HEK293T (cell line): ENCODE data around the gene IFT52.

Experiments used
- CTCF ChIA-PET: fragments of 350-600 bp; formaldehyde crosslinking; extraction: SDS; loops from one replicate; lab custom pipeline; 2021; ENCODE audit warnings: antibody characterized with exemption, inconsistent platforms; lab: Yijun Ruan, JAX
- POLR2A ChIA-PET: fragments of 350-600 bp; formaldehyde crosslinking; extraction: SDS; loops from one replicate; lab custom pipeline; 2020; ENCODE audit warnings: antibody characterized with exemption, inconsistent platforms; lab: Yijun Ruan, JAX
- DNase-seq: peaks from one replicate; pipeline ENCODE4 v3.0.0; 2012; ENCODE audit warnings: mixed read lengths; ENCODE audit errors: extremely low spot score
- ARNT ChIP-seq: fragments of 450-650 bp; IDR thresholded peaks from 2 replicates; pipeline ENCODE4 v1.6.1; 2017; ENCODE audit warnings: mild to moderate bottlenecking
- BHLHE40 ChIP-seq: fragments of 450-650 bp; IDR thresholded peaks from 2 replicates; pipeline ENCODE4 v1.6.1; 2016; ENCODE audit warnings: mild to moderate bottlenecking, moderate library complexity, borderline replicate concordance
- CTBP1 ChIP-seq: fragments of 450-650 bp; IDR thresholded peaks from 2 replicates; pipeline ENCODE4 v1.6.1; 2016; ENCODE audit warnings: borderline replicate concordance
- ELF4 ChIP-seq: fragments of 450-650 bp; IDR thresholded peaks from 2 replicates; pipeline ENCODE4 v1.6.1; 2017; ENCODE audit warnings: antibody characterized with exemption
- FOXA1 ChIP-seq: fragments of 450-650 bp; IDR thresholded peaks from 2 replicates; pipeline ENCODE4 v1.6.1; 2016; ENCODE audit warnings: mild to moderate bottlenecking
- FOXK2 ChIP-seq: fragments of 450-650 bp; IDR thresholded peaks from 2 replicates; pipeline ENCODE4 v1.6.1; 2016; ENCODE audit warnings: mild to moderate bottlenecking
- FOXM1 ChIP-seq: fragments of 450-650 bp; IDR thresholded peaks from 2 replicates; pipeline ENCODE4 v1.6.1; 2017; ENCODE audit warnings: mild to moderate bottlenecking, borderline replicate concordance
- HDGF ChIP-seq: fragments of 450-650 bp; IDR thresholded peaks from 2 replicates; pipeline ENCODE4 v1.6.1; 2017; ENCODE audit warnings: antibody characterized with exemption, borderline replicate concordance
- L3MBTL2 ChIP-seq: fragments of 450-650 bp; conservative IDR thresholded peaks from 2 replicates; pipeline ENCODE4 v1.6.1; 2016; ENCODE audit warnings: mild to moderate bottlenecking
- LEF1 ChIP-seq: fragments of 450-650 bp; IDR thresholded peaks from 2 replicates; pipeline ENCODE4 v1.6.1; 2017; ENCODE audit warnings: mild to moderate bottlenecking, borderline replicate concordance
- NFRKB ChIP-seq: fragments of 450-650 bp; IDR thresholded peaks from 2 replicates; pipeline ENCODE4 v1.6.1; 2016; ENCODE audit warnings: mild to moderate bottlenecking, moderate library complexity
- SP1 ChIP-seq: fragments of 450-650 bp; IDR thresholded peaks from 2 replicates; pipeline ENCODE4 v1.6.1; 2017
- SUZ12 ChIP-seq: fragments of 450-650 bp; IDR thresholded peaks from 2 replicates; pipeline ENCODE4 v1.6.1; 2016; ENCODE audit warnings: mild to moderate bottlenecking
- TARDBP ChIP-seq: fragments of 450-650 bp; IDR thresholded peaks from 2 replicates; pipeline ENCODE4 v1.6.1; 2016
- ZNF384 ChIP-seq: fragments of 450-650 bp; IDR thresholded peaks from 2 replicates; pipeline ENCODE4 v1.6.1; 2016
- TF ChIP-seq, protein P1 (sequence below): fragments of 450-650 bp; IDR thresholded peaks from 2 replicates; pipeline ENCODE4 v1.6.1; 2016

The IFT52 gene

GRCh38 chr20:43558412-43559146 lies 32.2 kb upstream of the IFT52 start, which contains the start of gene SGK2:
Gene SGK2 (plus strand): TSS chr20:43559027. CDS start chr20:43566496, 7,469 bp downstream.
- TF ChIP-seq ELF4 = no peak
- TF ChIP-seq, protein P1, sequence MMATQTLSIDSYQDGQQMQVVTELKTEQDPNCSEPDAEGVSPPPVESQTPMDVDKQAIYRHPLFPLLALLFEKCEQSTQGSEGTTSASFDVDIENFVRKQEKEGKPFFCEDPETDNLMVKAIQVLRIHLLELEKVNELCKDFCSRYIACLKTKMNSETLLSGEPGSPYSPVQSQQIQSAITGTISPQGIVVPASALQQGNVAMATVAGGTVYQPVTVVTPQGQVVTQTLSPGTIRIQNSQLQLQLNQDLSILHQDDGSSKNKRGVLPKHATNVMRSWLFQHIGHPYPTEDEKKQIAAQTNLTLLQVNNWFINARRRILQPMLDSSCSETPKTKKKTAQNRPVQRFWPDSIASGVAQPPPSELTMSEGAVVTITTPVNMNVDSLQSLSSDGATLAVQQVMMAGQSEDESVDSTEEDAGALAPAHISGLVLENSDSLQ = no peak
- TF ChIP-seq LEF1 = no peak
- no peak for TF ChIP-seq CTBP1
- TF ChIP-seq NFRKB = no peak
- TF ChIP-seq ZNF384 = no peak
- TF ChIP-seq SP1 = no peak
- TF ChIP-seq HDGF = no peak
- no peak for TF ChIP-seq SUZ12
- TF ChIP-seq ARNT = no peak
- no peak for TF ChIP-seq BHLHE40
- TF ChIP-seq TARDBP = no peak
- TF ChIP-seq FOXK2 = no peak
- no peak for TF ChIP-seq L3MBTL2
- TF ChIP-seq FOXM1 = no peak
- TF ChIP-seq FOXA1 = no peak
- ChIA-PET POLR2A (interaction anchor here (2.8 kb wide), 1 partner anchor 32 kb away, joined by 9 read pairs; the partner anchor contains the start of gene IFT52), CTCF (no interaction called here)
- DNase-seq = no peak

GRCh38 chr20:43559147-43559987 lies 31.4 kb upstream of the IFT52 start:
- no peak for TF ChIP-seq TARDBP
- no peak for TF ChIP-seq ZNF384
- no peak for TF ChIP-seq SUZ12
- TF ChIP-seq FOXA1 = no peak
- TF ChIP-seq ARNT = no peak
- TF ChIP-seq HDGF = no peak
- TF ChIP-seq, protein P1 = no peak
- no peak for TF ChIP-seq FOXM1
- no peak for TF ChIP-seq ELF4
- TF ChIP-seq LEF1 = no peak
- no peak for TF ChIP-seq CTBP1
- no peak for TF ChIP-seq SP1
- no peak for TF ChIP-seq NFRKB
- DNase-seq = no peak
- ChIA-PET POLR2A (interaction anchor here (1.1 kb wide), 1 partner anchor 102 kb away, joined by 3 read pairs; no protein-coding TSS in a partner anchor), CTCF (interaction anchor here (0.6 kb wide), 1 partner anchor 129 kb away, joined by 3 read pairs; no protein-coding TSS in a partner anchor)

- TF ChIP-seq FOXK2 = no peak
- no peak for TF ChIP-seq BHLHE40
- no peak for TF ChIP-seq ARNT
- TF ChIP-seq FOXA1 = no peak
- TF ChIP-seq HDGF = no peak
- no peak for TF ChIP-seq SUZ12
- TF ChIP-seq, protein P1 = no peak
- TF ChIP-seq TARDBP = no peak
- POLR2A ChIA-PET = no interaction called here
- CTCF ChIA-PET = no interaction called here
- DNase-seq = no peak
Measured at GRCh38 chr20:43560974-43561373, 29.8 kb upstream of the IFT52 start.

DNA sequence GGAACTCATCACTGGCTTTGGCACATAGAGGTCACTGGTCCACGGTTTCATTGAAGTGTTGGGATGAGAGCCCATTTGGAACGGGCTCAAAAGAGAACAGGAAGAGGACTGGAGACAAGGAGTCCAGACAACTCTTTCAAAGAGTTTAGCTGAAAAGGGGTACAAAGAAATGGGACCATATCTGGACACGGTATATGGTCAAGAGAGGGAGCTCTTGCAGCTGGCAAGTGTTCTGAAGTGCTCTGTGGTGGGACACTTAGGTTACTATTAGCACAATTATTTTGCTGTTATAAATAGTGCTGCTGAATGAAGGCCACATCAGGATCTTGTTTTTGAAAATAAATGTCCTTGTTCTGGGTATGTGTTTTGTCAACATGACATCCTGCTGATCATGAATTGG lies 27.3 kb upstream of the IFT52 start:
- TF ChIP-seq HDGF (no peak), BHLHE40 (no peak), TARDBP (no peak), CTBP1 (no peak), SP1 (no peak)
- no peak for DNase-seq
- CTCF ChIA-PET = no interaction called here
- POLR2A ChIA-PET = no interaction called here

GRCh38 chr20:43563991-43564390 lies 26.7 kb upstream of the IFT52 start:
- ChIA-PET POLR2A (no interaction called here), CTCF (no interaction called here)
- TF ChIP-seq, protein P1 = no peak
- TF ChIP-seq NFRKB (no peak), ARNT (no peak), TARDBP (no peak), SP1 (no peak), FOXM1 (no peak), LEF1 (no peak), FOXK2 (no peak), FOXA1 (no peak), ZNF384 (no peak), BHLHE40 (no peak), L3MBTL2 (no peak), ELF4 (no peak), SUZ12 (no peak)
- DNase-seq = no peak
